HepG2 (cell line): ENCODE results near the gene SLC66A3. TPM values are rescaled to one million over a fixed set of nuclear protein-coding genes. Genes with fewer than 3 reads are reported as not detected.
A peak's percentile ranks its signal among the peaks of the same experiment; 100 is the strongest.

ENCODE experiments used
- CC2D1A ChIP-seq: sonication (generic); formaldehyde crosslinking; IDR thresholded peaks from 2 replicates; pipeline ENCODE4 v1.8.1; 2023; ENCODE audit warnings: mild to moderate bottlenecking, missing genetic modification reagents
- HMG20A ChIP-seq: IDR thresholded peaks from 2 replicates; pipeline ENCODE4 v1.6.1; 2016; ENCODE audit warnings: borderline replicate concordance
- IKZF1 ChIP-seq: fragments of 450-650 bp; IDR thresholded peaks from 2 replicates; pipeline ENCODE4 v1.7.1; 2016
- NFIB ChIP-seq: sonication (generic); formaldehyde crosslinking; IDR thresholded peaks from 2 replicates; pipeline ENCODE4 v1.9.0; 2021; ENCODE audit warnings: missing genetic modification reagents, mild to moderate bottlenecking, borderline replicate concordance
- NR2F6 ChIP-seq, 2 experiments: IDR thresholded peaks; 2 replicates each; pipeline ENCODE4 v1.6.1; 2016; ENCODE audit warnings: antibody characterized with exemption in 1 of 2, mild to moderate bottlenecking in 1 of 2
- SIX1 ChIP-seq: sonication (generic); formaldehyde crosslinking; IDR thresholded peaks from 2 replicates; pipeline ENCODE4 v1.4.0; 2020; ENCODE audit warnings: missing genetic modification reagents, borderline replicate concordance
- SMC3 ChIP-seq: IDR thresholded peaks from 2 replicates; pipeline ENCODE4 v1.6.1; 2011; ENCODE audit warnings: low read length, improper control_type of control experiment
- SRSF4 ChIP-seq: fragments of 200-400 bp; formaldehyde crosslinking; IDR thresholded peaks from one replicate; pipeline ENCODE4 v1.6.1; 2018; ENCODE audit warnings: mild to moderate bottlenecking, low read depth, low read length, moderate library complexity; ENCODE audit not compliant: poor library complexity, severe bottlenecking
- TCF7L2 ChIP-seq: IDR thresholded peaks from 2 replicates; pipeline ENCODE4 v1.6.1; 2011; ENCODE audit warnings: mild to moderate bottlenecking, low read depth, low read length, moderate library complexity
- ZNF12 ChIP-seq: sonication (generic); formaldehyde crosslinking; IDR thresholded peaks from 2 replicates; pipeline ENCODE4 v1.5.0; 2020; ENCODE audit warnings: missing genetic modification reagents
- ZNF136 ChIP-seq: sonication (generic); formaldehyde crosslinking; IDR thresholded peaks from 2 replicates; pipeline ENCODE4 v1.8.1; 2022; ENCODE audit warnings: low read depth, mild to moderate bottlenecking, moderate library complexity, missing genetic modification reagents
- ZNF207 ChIP-seq: fragments of 450-650 bp; IDR thresholded peaks from 2 replicates; pipeline ENCODE4 v1.6.1; 2016; ENCODE audit warnings: antibody characterized with exemption, borderline replicate concordance
- ZNF264 ChIP-seq: sonication (generic); formaldehyde crosslinking; IDR thresholded peaks from 2 replicates; pipeline ENCODE4 v1.4.0; 2020; ENCODE audit warnings: missing genetic modification reagents
- ZNF331 ChIP-seq: sonication (generic); formaldehyde crosslinking; IDR thresholded peaks from 2 replicates; pipeline ENCODE4 v1.4.0; 2020; ENCODE audit warnings: missing genetic modification reagents
- ZNF446 ChIP-seq: sonication (generic); formaldehyde crosslinking; IDR thresholded peaks from 2 replicates; pipeline ENCODE4 v1.5.0; 2020; ENCODE audit warnings: mild to moderate bottlenecking, missing genetic modification reagents
- polyA plus RNA-seq, 8 experiments: library from polyadenylated mRNA; depleted of rRNA in 3 of 8; stranded (reverse) in 7 of 8; unstranded in 1 of 8; fragments of >200 nt; fragmentation: Illumina TruSeq in 4 of 8; extraction: Trizol in 4 of 8; gene quantifications; 2 replicates each; pipeline versions ENCODE4 v1.2.1 to v1.2.3, GENCODE V29; 2011 to 2016; ENCODE audit warnings: low read depth in 4 of 8, missing spikeins in 1 of 8, mixed read lengths in 1 of 8; ENCODE audit not compliant: insufficient read depth in 1 of 8
- total RNA-seq, 5 experiments: library from RNA; depleted of rRNA; stranded (reverse); fragments of >200 nt; fragmentation: Illumina TruSeq; extraction: Trizol; gene quantifications; 2 replicates each; pipeline ENCODE4 v1.2.3, GENCODE V29; 2016; ENCODE audit warnings: low read depth in 1 of 5
- TF ChIP-seq, protein P1 (sequence below): sonication (generic); formaldehyde crosslinking; IDR thresholded peaks from 2 replicates; pipeline ENCODE4 v1.4.0; 2020; ENCODE audit warnings: missing genetic modification reagents
- TF ChIP-seq, protein P2 (sequence below): sonication (generic); formaldehyde crosslinking; IDR thresholded peaks from 2 replicates; pipeline ENCODE4 v1.4.0; 2020; ENCODE audit warnings: mild to moderate bottlenecking, missing genetic modification reagents, borderline replicate concordance
- TF ChIP-seq, protein P3 (sequence below): sonication (generic); formaldehyde crosslinking; IDR thresholded peaks from 2 replicates; pipeline ENCODE4; 2020; ENCODE audit warnings: missing genetic modification reagents, mild to moderate bottlenecking, borderline replicate concordance
- TF ChIP-seq, protein P4 (sequence below): sonication (generic); formaldehyde crosslinking; IDR thresholded peaks from 2 replicates; pipeline ENCODE4 v1.8.0; 2022; ENCODE audit warnings: missing genetic modification reagents, mild to moderate bottlenecking, moderate library complexity, borderline replicate concordance

The SLC66A3 gene
- total and polyA plus RNA-seq, 2 of the 13 experiments (the other 11 are each of a cell fraction or from before 2014, with no cell fraction given): 2.2 to 3.7 TPM

DNA sequence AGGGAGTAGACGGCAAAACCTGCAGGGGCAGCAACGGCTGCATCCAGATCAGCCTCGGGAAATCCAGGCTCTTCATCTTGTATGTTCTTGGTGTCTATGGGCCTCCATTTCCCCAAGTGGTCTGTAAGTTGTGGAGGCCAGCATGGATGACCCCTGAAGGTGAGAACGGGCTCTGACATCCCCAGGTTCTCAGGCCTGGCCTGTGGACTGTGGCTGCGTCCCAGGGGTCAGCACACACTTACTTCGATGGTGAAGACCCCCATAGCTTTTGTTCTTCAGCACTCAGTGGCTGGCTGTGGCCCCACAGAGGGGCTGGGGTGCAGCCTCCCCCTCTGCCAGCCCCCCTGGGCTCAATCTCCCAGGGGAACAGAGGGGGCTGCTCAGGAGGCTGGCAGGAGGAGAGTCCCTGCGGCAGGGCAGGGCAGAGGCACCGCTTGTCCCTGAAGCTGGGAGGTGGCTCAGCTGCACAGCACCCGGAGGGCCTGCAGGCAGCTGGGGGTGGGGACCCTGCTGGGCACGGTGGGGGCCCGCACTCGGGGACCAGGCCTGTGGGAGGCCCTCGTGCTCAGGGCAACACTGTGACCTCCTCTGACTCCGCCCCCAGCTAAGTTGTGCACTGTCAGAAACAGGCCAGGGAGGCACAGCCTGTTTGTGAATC, 3.8 kb downstream of the SLC66A3 start (continued):
- TF ChIP-seq, protein P1, sequence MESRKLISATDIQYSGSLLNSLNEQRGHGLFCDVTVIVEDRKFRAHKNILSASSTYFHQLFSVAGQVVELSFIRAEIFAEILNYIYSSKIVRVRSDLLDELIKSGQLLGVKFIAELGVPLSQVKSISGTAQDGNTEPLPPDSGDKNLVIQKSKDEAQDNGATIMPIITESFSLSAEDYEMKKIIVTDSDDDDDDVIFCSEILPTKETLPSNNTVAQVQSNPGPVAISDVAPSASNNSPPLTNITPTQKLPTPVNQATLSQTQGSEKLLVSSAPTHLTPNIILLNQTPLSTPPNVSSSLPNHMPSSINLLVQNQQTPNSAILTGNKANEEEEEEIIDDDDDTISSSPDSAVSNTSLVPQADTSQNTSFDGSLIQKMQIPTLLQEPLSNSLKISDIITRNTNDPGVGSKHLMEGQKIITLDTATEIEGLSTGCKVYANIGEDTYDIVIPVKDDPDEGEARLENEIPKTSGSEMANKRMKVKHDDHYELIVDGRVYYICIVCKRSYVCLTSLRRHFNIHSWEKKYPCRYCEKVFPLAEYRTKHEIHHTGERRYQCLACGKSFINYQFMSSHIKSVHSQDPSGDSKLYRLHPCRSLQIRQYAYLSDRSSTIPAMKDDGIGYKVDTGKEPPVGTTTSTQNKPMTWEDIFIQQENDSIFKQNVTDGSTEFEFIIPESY: no peak
- TF ChIP-seq, protein P2, sequence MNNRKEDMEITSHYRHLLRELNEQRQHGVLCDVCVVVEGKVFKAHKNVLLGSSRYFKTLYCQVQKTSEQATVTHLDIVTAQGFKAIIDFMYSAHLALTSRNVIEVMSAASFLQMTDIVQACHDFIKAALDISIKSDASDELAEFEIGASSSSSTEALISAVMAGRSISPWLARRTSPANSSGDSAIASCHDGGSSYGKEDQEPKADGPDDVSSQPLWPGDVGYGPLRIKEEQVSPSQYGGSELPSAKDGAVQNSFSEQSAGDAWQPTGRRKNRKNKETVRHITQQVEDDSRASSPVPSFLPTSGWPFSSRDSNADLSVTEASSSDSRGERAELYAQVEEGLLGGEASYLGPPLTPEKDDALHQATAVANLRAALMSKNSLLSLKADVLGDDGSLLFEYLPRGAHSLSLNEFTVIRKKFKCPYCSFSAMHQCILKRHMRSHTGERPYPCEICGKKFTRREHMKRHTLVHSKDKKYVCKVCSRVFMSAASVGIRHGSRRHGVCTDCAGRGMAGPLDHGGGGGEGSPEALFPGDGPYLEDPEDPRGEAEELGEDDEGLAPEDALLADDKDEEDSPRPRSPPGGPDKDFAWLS (CRISPR knock-in tag): no peak
- TF ChIP-seq ZNF331 (CRISPR knock-in tag) (peak; percentile 47; the same call in 1 of the 2 replicates), SMC3 (no peak), ZNF207 (no peak), NFIB (CRISPR knock-in tag) (no peak), ZNF446 (0 out of 2 replicates have a peak, but pooled peaks have one; percentile 43), ZNF264 (CRISPR knock-in tag) (no peak), CC2D1A (CRISPR knock-in tag) (no peak), ZNF136 (no peak), IKZF1 (no peak), NR2F6 (IDR thresholded peaks at IDR 0.05) (no peak), NR2F6 (CRISPR knock-in tag; IDR thresholded peaks at IDR 0.05) (peak; percentile 60; the same call in 1 of the 2 replicates), SRSF4 (no peak), SIX1 (CRISPR knock-in tag) (no peak), HMG20A (no peak), TCF7L2 (no peak), ZNF12 (CRISPR knock-in tag) (peak; percentile 75)
- TF ChIP-seq, protein P3, sequence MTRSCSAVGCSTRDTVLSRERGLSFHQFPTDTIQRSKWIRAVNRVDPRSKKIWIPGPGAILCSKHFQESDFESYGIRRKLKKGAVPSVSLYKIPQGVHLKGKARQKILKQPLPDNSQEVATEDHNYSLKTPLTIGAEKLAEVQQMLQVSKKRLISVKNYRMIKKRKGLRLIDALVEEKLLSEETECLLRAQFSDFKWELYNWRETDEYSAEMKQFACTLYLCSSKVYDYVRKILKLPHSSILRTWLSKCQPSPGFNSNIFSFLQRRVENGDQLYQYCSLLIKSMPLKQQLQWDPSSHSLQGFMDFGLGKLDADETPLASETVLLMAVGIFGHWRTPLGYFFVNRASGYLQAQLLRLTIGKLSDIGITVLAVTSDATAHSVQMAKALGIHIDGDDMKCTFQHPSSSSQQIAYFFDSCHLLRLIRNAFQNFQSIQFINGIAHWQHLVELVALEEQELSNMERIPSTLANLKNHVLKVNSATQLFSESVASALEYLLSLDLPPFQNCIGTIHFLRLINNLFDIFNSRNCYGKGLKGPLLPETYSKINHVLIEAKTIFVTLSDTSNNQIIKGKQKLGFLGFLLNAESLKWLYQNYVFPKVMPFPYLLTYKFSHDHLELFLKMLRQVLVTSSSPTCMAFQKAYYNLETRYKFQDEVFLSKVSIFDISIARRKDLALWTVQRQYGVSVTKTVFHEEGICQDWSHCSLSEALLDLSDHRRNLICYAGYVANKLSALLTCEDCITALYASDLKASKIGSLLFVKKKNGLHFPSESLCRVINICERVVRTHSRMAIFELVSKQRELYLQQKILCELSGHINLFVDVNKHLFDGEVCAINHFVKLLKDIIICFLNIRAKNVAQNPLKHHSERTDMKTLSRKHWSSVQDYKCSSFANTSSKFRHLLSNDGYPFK (CRISPR knock-in tag): no peak
- TF ChIP-seq, protein P4, sequence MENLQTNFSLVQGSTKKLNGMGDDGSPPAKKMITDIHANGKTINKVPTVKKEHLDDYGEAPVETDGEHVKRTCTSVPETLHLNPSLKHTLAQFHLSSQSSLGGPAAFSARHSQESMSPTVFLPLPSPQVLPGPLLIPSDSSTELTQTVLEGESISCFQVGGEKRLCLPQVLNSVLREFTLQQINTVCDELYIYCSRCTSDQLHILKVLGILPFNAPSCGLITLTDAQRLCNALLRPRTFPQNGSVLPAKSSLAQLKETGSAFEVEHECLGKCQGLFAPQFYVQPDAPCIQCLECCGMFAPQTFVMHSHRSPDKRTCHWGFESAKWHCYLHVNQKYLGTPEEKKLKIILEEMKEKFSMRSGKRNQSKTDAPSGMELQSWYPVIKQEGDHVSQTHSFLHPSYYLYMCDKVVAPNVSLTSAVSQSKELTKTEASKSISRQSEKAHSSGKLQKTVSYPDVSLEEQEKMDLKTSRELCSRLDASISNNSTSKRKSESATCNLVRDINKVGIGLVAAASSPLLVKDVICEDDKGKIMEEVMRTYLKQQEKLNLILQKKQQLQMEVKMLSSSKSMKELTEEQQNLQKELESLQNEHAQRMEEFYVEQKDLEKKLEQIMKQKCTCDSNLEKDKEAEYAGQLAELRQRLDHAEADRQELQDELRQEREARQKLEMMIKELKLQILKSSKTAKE (CRISPR knock-in tag): no peak
